H9 (cell line): Measurements from ENCODE around the gene AP3S2. TPM values are rescaled to one million over a fixed set of nuclear protein-coding genes. Genes with fewer than 3 reads are reported as not detected.

ENCODE experiments used
- DNase-seq: peaks from one replicate; pipeline ENCODE4 v3.0.0-alpha.2; 2017
- H2AFZ ChIP-seq: one replicate; pipeline ENCODE4 v1.6.1; 2013; ENCODE audit warnings: mild to moderate bottlenecking, low read length, control low read depth, moderate library complexity
- H2AK5ac ChIP-seq: 2 replicates; pipeline ENCODE4 v1.6.1; 2013; ENCODE audit warnings: low read length, control low read depth, mixed read lengths; ENCODE audit not compliant: insufficient read length
- H2BK120ac ChIP-seq: one replicate; pipeline ENCODE4 v1.6.1; 2013; ENCODE audit warnings: low read depth, mild to moderate bottlenecking, low read length, control low read depth, inconsistent platforms; ENCODE audit not compliant: poor library complexity, severe bottlenecking
- H2BK12ac ChIP-seq: 2 replicates; pipeline ENCODE4 v1.6.1; 2013; ENCODE audit warnings: low read length, control low read depth, mixed read lengths, low read depth; ENCODE audit not compliant: insufficient read length
- H2BK15ac ChIP-seq: 2 replicates; pipeline ENCODE4 v1.6.1; 2013; ENCODE audit warnings: low read depth, low read length, control low read depth
- H2BK20ac ChIP-seq: one replicate; pipeline ENCODE4 v1.6.1; 2013; ENCODE audit warnings: low read depth, mild to moderate bottlenecking, low read length, control low read depth, inconsistent platforms; ENCODE audit not compliant: poor library complexity, severe bottlenecking
- H2BK5ac ChIP-seq: 2 replicates; pipeline ENCODE4 v1.6.1; 2013; ENCODE audit warnings: low read length, control low read depth, mixed read lengths; ENCODE audit not compliant: insufficient read length
- H3K14ac ChIP-seq: 2 replicates; pipeline ENCODE4 v1.6.1; 2013; ENCODE audit warnings: low read length, control low read depth; ENCODE audit not compliant: insufficient read depth
- H3K18ac ChIP-seq: 2 replicates; pipeline ENCODE4 v1.6.1; 2013; ENCODE audit warnings: low read depth, mild to moderate bottlenecking, mixed read lengths, low read length, control low read depth; ENCODE audit not compliant: insufficient read length
- H3K23ac ChIP-seq: 2 replicates; pipeline ENCODE4 v1.6.1; 2013; ENCODE audit warnings: low read length, control low read depth, mixed read lengths, low read depth; ENCODE audit not compliant: insufficient read length
- H3K23me2 ChIP-seq: 2 replicates; pipeline ENCODE4 v1.6.1; 2013; ENCODE audit warnings: low read depth, mild to moderate bottlenecking, mixed read lengths, low read length, control low read depth; ENCODE audit not compliant: insufficient read length, poor library complexity, severe bottlenecking
- H3K27ac ChIP-seq: 2 replicates; pipeline ENCODE4 v1.5.1; 2013; ENCODE audit warnings: low read length, control low read depth, mixed read lengths, low read depth; ENCODE audit not compliant: insufficient read length
- H3K27me3 ChIP-seq: 2 replicates; pipeline ENCODE4 v1.6.1; 2013; ENCODE audit warnings: low read length, control low read depth, inconsistent platforms; ENCODE audit not compliant: insufficient read depth
- H3K4ac ChIP-seq: 2 replicates; pipeline ENCODE4 v1.6.1; 2013; ENCODE audit warnings: low read depth, mild to moderate bottlenecking, control low read depth, inconsistent platforms, low read length, moderate library complexity
- H3K4me1 ChIP-seq: 2 replicates; pipeline ENCODE4 v1.6.1; 2013; ENCODE audit warnings: low read length, control low read depth, inconsistent platforms; ENCODE audit not compliant: insufficient read depth
- H3K4me2 ChIP-seq: 2 replicates; pipeline ENCODE4 v1.6.1; 2013; ENCODE audit warnings: low read length, control low read depth, mixed read lengths; ENCODE audit not compliant: insufficient read length, insufficient read depth
- H3K56ac ChIP-seq: 2 replicates; pipeline ENCODE4 v1.6.1; 2013; ENCODE audit warnings: low read depth, mild to moderate bottlenecking, mixed read lengths, low read length, control low read depth; ENCODE audit not compliant: insufficient read length
- H3K79me1 ChIP-seq: 2 replicates; pipeline ENCODE4 v1.6.1; 2013; ENCODE audit warnings: low read depth, mild to moderate bottlenecking, moderate library complexity, low read length, control low read depth, inconsistent platforms; ENCODE audit not compliant: insufficient read depth, poor library complexity, severe bottlenecking
- H3K79me2 ChIP-seq: 2 replicates; pipeline ENCODE4 v1.6.1; 2013; ENCODE audit warnings: low read length, control low read depth, inconsistent platforms; ENCODE audit not compliant: insufficient read depth
- H3K9ac ChIP-seq: 2 replicates; pipeline ENCODE4 v1.6.1; 2013; ENCODE audit warnings: low read length, control low read depth, mixed read lengths; ENCODE audit not compliant: insufficient read length; ENCODE audit errors: extremely low read depth
- H3K9me3 ChIP-seq: one replicate; pipeline ENCODE4 v1.6.1; 2013; ENCODE audit warnings: low read depth, low read length, inconsistent platforms; ENCODE audit not compliant: control insufficient read depth
- H3T11ph ChIP-seq: one replicate; pipeline ENCODE4 v1.6.1; 2013; ENCODE audit warnings: mild to moderate bottlenecking, low read length, control low read depth, inconsistent platforms
- H4K20me1 ChIP-seq: one replicate; pipeline ENCODE4 v1.6.1; 2013; ENCODE audit not compliant: control insufficient read depth, insufficient read length, insufficient read depth
- H4K5ac ChIP-seq: 2 replicates; pipeline ENCODE4 v1.6.1; 2013; ENCODE audit warnings: low read depth, mild to moderate bottlenecking, mixed read lengths, low read length, control low read depth; ENCODE audit not compliant: insufficient read length
- H4K8ac ChIP-seq: replicated peaks from 2 replicates; pipeline ENCODE4 v1.6.1; 2013; ENCODE audit warnings: low read length, control low read depth, mixed read lengths, low read depth; ENCODE audit not compliant: insufficient read length
- H4K91ac ChIP-seq: 2 replicates; pipeline ENCODE4 v1.6.1; 2013; ENCODE audit warnings: low read depth, mild to moderate bottlenecking, moderate library complexity, mixed read lengths, low read length, control low read depth; ENCODE audit not compliant: insufficient read length
- H3K27ac Mint-ChIP-seq, 3 experiments: 2 replicates in 2 of 3; 3 replicates in 1 of 3; pipeline ENCODE4 v1.8.0; 2020 to 2021; ENCODE audit warnings: mixed read lengths in 3 of 3, mild to moderate bottlenecking in 1 of 3, moderate library complexity in 1 of 3
- H3K27me3 Mint-ChIP-seq: 2 replicates; pipeline ENCODE4 v1.8.0; 2021; ENCODE audit warnings: low read depth, mild to moderate bottlenecking, moderate library complexity, mixed read lengths
- H3K36me3 Mint-ChIP-seq, 3 experiments: 2 replicates in 2 of 3; 3 replicates in 1 of 3; pipeline ENCODE4 v1.8.0; 2020 to 2021; ENCODE audit warnings: low read depth in 3 of 3, mixed read lengths in 3 of 3; ENCODE audit not compliant: insufficient read depth in 1 of 3
- H3K4me1 Mint-ChIP-seq, 2 experiments: 2 replicates each; pipeline ENCODE4 v1.8.0; 2020; ENCODE audit warnings: mixed read lengths in 2 of 2
- H3K4me3 Mint-ChIP-seq, 2 experiments: 2 replicates in 1 of 2; 3 replicates in 1 of 2; pipeline ENCODE4 v1.8.0; 2020 to 2021; ENCODE audit warnings: mild to moderate bottlenecking in 2 of 2, mixed read lengths in 2 of 2, moderate library complexity in 1 of 2
- H3K9me3 Mint-ChIP-seq, 2 experiments: 2 replicates in 1 of 2; 3 replicates in 1 of 2; pipeline ENCODE4 v1.8.0; 2020; ENCODE audit warnings: mild to moderate bottlenecking in 2 of 2, mixed read lengths in 2 of 2, moderate library complexity in 1 of 2
- WGBS: extraction: QIAGEN DNeasy Blood & Tissue Kit; methylation state at CpG from one replicate; pipeline ENCODE4 v1.1.7; 2013; ENCODE audit warnings: missing lambda C conversion rate, low lambda C conversion rate, mixed read lengths; ENCODE audit not compliant: insufficient read length; ENCODE audit errors: extremely low coverage; 5-methylcytosine and 5-hydroxymethylcytosine counted together
- total RNA-seq: library from RNA; stranded (reverse); gene quantifications from 2 replicates; pipeline ENCODE4 v1.2.1, GENCODE V29; 2021
- TF ChIP-seq, protein P1 (sequence below): fragments of 200-600 bp; sonication (generic); conservative IDR thresholded peaks from 3 replicates; pipeline ENCODE4 v1.8.0; 2021; ENCODE audit warnings: antibody characterized with exemption, mild to moderate bottlenecking

Gene AP3S2
- total RNA-seq, 1 experiment from 2014 or later = 33.9 TPM

DNA sequence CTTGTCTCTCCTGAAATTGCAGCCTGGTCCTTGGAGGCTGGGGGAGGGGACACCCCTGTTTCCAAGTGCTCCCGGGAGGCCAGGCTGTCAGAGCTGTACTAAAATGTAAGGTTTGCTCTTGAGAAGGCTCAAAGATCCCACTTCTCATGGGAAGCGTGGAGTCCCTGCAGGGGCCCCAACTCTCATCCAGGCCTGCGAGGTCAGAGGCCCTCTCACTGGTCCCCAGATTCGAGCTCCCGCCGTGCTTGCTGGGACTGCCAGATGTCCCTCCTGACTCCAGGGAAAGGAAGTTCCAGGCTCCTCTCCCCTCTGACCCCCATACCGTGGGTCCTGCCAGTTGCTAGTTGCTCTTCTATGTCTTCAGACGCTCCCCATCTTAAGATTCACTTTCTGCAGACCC lies 64.6 kb downstream of the AP3S2 start:
- Mint-ChIP-seq H3K27ac (no peak overlapping the region; a peak in 3 of 7 replicates), H3K4me3 (no peak overlapping the region)
- no peak overlapping the region for H3K56ac ChIP-seq

More for the DNA sequence above, 64.6 kb downstream of the AP3S2 start:
- H3K9me3 Mint-ChIP-seq = no peaks in the 10 kb centered on the region
- H2AK5ac ChIP-seq = no peak overlapping the region
- H3K27me3 ChIP-seq = no peaks in the 10 kb centered on the region
- H3K27me3 Mint-ChIP-seq = peaks cover 2% of the 10 kb centered on the region; the same call in 1 of the 2 replicates
- H2BK120ac ChIP-seq = no peak overlapping the region
- H3K4me1 ChIP-seq = no peaks in the 10 kb centered on the region
- no peak overlapping the region for H3K9ac ChIP-seq
- WGBS = no CpG with 5 or more reads among the region's 8 CpGs
- H3K27ac ChIP-seq = no peak overlapping the region
- H3T11ph ChIP-seq = no peak overlapping the region
- H4K91ac ChIP-seq = no peak overlapping the region
- H3K79me1 ChIP-seq = no peaks in the 10 kb centered on the region
- no peak overlapping the region for H2AFZ ChIP-seq
- no peak overlapping the region for H2BK12ac ChIP-seq
- H3K4me2 ChIP-seq = no peak overlapping the region
- H3K79me2 ChIP-seq = no peaks in the 10 kb centered on the region
- no peak overlapping the region for H2BK20ac ChIP-seq
- no peak for DNase-seq
- no peak overlapping the region for H3K4ac ChIP-seq
- H4K8ac ChIP-seq = no peak overlapping the region
- H3K9me3 ChIP-seq = no peaks in the 10 kb centered on the region
- no peaks in the 10 kb centered on the region for H3K23me2 ChIP-seq
- H4K5ac ChIP-seq = no peak overlapping the region
- H3K4me1 Mint-ChIP-seq = peaks cover 7 to 15% of the 10 kb centered on the region in 2 experiments; a peak in 3 of 4 replicates
- no peak overlapping the region for H2BK5ac ChIP-seq
- H2BK15ac ChIP-seq = no peak overlapping the region
- H3K23ac ChIP-seq = no peak overlapping the region
- H3K14ac ChIP-seq = no peak overlapping the region
- H3K36me3 Mint-ChIP-seq = peaks cover 2 to 15% (median 13%) of the 10 kb centered on the region in 3 experiments; a peak in 5 of 7 replicates
- TF ChIP-seq, protein P1, sequence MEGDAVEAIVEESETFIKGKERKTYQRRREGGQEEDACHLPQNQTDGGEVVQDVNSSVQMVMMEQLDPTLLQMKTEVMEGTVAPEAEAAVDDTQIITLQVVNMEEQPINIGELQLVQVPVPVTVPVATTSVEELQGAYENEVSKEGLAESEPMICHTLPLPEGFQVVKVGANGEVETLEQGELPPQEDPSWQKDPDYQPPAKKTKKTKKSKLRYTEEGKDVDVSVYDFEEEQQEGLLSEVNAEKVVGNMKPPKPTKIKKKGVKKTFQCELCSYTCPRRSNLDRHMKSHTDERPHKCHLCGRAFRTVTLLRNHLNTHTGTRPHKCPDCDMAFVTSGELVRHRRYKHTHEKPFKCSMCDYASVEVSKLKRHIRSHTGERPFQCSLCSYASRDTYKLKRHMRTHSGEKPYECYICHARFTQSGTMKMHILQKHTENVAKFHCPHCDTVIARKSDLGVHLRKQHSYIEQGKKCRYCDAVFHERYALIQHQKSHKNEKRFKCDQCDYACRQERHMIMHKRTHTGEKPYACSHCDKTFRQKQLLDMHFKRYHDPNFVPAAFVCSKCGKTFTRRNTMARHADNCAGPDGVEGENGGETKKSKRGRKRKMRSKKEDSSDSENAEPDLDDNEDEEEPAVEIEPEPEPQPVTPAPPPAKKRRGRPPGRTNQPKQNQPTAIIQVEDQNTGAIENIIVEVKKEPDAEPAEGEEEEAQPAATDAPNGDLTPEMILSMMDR = no peak
- no peaks in the 10 kb centered on the region for H4K20me1 ChIP-seq
- no peak overlapping the region for H3K18ac ChIP-seq
